HepG2 (cell line): ENCODE results near the gene PFAS. TPM values are rescaled to one million over a fixed set of nuclear protein-coding genes. Genes with fewer than 3 reads are reported as not detected.

Experiments
- AGO1 ChIP-seq: fragments of 200-400 bp; formaldehyde crosslinking; IDR thresholded peaks from 2 replicates; pipeline ENCODE4 v1.6.1; 2017; ENCODE audit warnings: mild to moderate bottlenecking, low read depth, low read length, moderate library complexity; ENCODE audit not compliant: poor library complexity, severe bottlenecking
- ATAD3A ChIP-seq: sonication (generic); formaldehyde crosslinking; IDR thresholded peaks from 2 replicates; pipeline ENCODE4 v1.4.0; 2020; ENCODE audit warnings: missing genetic modification reagents
- CREM ChIP-seq, 2 experiments: sonication (generic) in 1 of 2; formaldehyde crosslinking in 1 of 2; IDR thresholded peaks; 2 replicates each; pipeline versions ENCODE4 v1.4.0 to v1.6.1; 2016 to 2020; ENCODE audit warnings: antibody characterized with exemption in 1 of 2, mild to moderate bottlenecking in 1 of 2, missing genetic modification reagents in 1 of 2
- GABPB1 ChIP-seq: IDR thresholded peaks from 2 replicates; pipeline ENCODE4 v1.6.1; 2016; ENCODE audit warnings: mild to moderate bottlenecking, missing genetic modification reagents, moderate library complexity, missing compliant biosample characterization
- HOXA5 ChIP-seq: sonication (generic); formaldehyde crosslinking; IDR thresholded peaks from 2 replicates; pipeline ENCODE4 v1.4.0; 2020; ENCODE audit warnings: missing genetic modification reagents
- MAFK ChIP-seq, 2 experiments: IDR thresholded peaks in 1 of 2; conservative IDR thresholded peaks in 1 of 2; 2 replicates each; pipeline ENCODE4 v1.6.1; 2011; ENCODE audit warnings: improper control_type of control experiment in 2 of 2, low read length in 2 of 2
- TBX3 ChIP-seq: fragments of 450-650 bp; IDR thresholded peaks from 2 replicates; pipeline ENCODE4 v1.6.1; 2017; ENCODE audit warnings: antibody characterized with exemption, mild to moderate bottlenecking, inconsistent platforms, borderline replicate concordance
- TCF12 ChIP-seq, 2 experiments: fragments of 450-650 bp in 1 of 2; sonication (generic) in 1 of 2; formaldehyde crosslinking in 1 of 2; IDR thresholded peaks; 2 replicates each; pipeline versions ENCODE4 v1.6.1 to v1.8.0; 2017 to 2022; ENCODE audit warnings: antibody characterized with exemption in 1 of 2, mild to moderate bottlenecking in 1 of 2, missing genetic modification reagents in 1 of 2, moderate library complexity in 1 of 2
- ZBTB14 ChIP-seq: sonication (generic); formaldehyde crosslinking; IDR thresholded peaks from 2 replicates; pipeline ENCODE4 v1.4.0; 2020; ENCODE audit warnings: missing genetic modification reagents
- ZBTB33 ChIP-seq: sonication (generic); formaldehyde crosslinking; IDR thresholded peaks from 2 replicates; pipeline ENCODE4 v1.4.0; 2020; ENCODE audit warnings: missing genetic modification reagents
- ZBTB8A ChIP-seq: sonication (generic); formaldehyde crosslinking; IDR thresholded peaks from 2 replicates; pipeline ENCODE4 v1.4.0; 2020; ENCODE audit warnings: mild to moderate bottlenecking, low read depth, missing genetic modification reagents, borderline replicate concordance
- ZFP82 ChIP-seq: sonication (generic); formaldehyde crosslinking; IDR thresholded peaks from 2 replicates; pipeline ENCODE4 v1.5.1; 2020; ENCODE audit warnings: mild to moderate bottlenecking, missing genetic modification reagents, borderline replicate concordance
- ZIK1 ChIP-seq: sonication (generic); formaldehyde crosslinking; IDR thresholded peaks from 2 replicates; pipeline ENCODE4 v1.5.0; 2020; ENCODE audit warnings: mild to moderate bottlenecking, low read depth, missing genetic modification reagents, borderline replicate concordance
- ZMAT3 ChIP-seq: sonication (generic); formaldehyde crosslinking; conservative IDR thresholded peaks from 2 replicates; pipeline ENCODE4 v1.7.0; 2021; ENCODE audit warnings: missing genetic modification reagents
- ZNF484 ChIP-seq: sonication (generic); formaldehyde crosslinking; IDR thresholded peaks from 2 replicates; pipeline ENCODE4 v1.5.1; 2020; ENCODE audit warnings: mild to moderate bottlenecking, low read depth, missing genetic modification reagents, borderline replicate concordance
- ZNF556 ChIP-seq: sonication (generic); formaldehyde crosslinking; IDR thresholded peaks from 2 replicates; pipeline ENCODE4 v1.4.0; 2020; ENCODE audit warnings: mild to moderate bottlenecking, missing genetic modification reagents, borderline replicate concordance
- ZNF629 ChIP-seq: sonication (generic); formaldehyde crosslinking; conservative IDR thresholded peaks from 2 replicates; pipeline ENCODE4 v1.5.0; 2020; ENCODE audit warnings: missing genetic modification reagents
- ZNF720 ChIP-seq: sonication (generic); formaldehyde crosslinking; IDR thresholded peaks from 2 replicates; pipeline ENCODE4 v1.4.0; 2020; ENCODE audit warnings: missing genetic modification reagents
- ZSCAN22 ChIP-seq: sonication (generic); formaldehyde crosslinking; IDR thresholded peaks from 2 replicates; pipeline ENCODE4 v1.4.0; 2020; ENCODE audit warnings: mild to moderate bottlenecking, missing genetic modification reagents
- polyA plus RNA-seq, 8 experiments: library from polyadenylated mRNA; depleted of rRNA in 3 of 8; stranded (reverse) in 7 of 8; unstranded in 1 of 8; fragments of >200 nt; fragmentation: Illumina TruSeq in 4 of 8; extraction: Trizol in 4 of 8; gene quantifications; 2 replicates each; pipeline versions ENCODE4 v1.2.1 to v1.2.3, GENCODE V29; 2011 to 2016; ENCODE audit warnings: low read depth in 4 of 8, missing spikeins in 1 of 8, mixed read lengths in 1 of 8; ENCODE audit not compliant: insufficient read depth in 1 of 8
- total RNA-seq, 5 experiments: library from RNA; depleted of rRNA; stranded (reverse); fragments of >200 nt; fragmentation: Illumina TruSeq; extraction: Trizol; gene quantifications; 2 replicates each; pipeline ENCODE4 v1.2.3, GENCODE V29; 2016; ENCODE audit warnings: low read depth in 1 of 5
- TF ChIP-seq, protein P1 (sequence below): sonication (generic); formaldehyde crosslinking; IDR thresholded peaks from 2 replicates; pipeline ENCODE4 v1.4.0; 2020; ENCODE audit warnings: missing genetic modification reagents, borderline replicate concordance
- TF ChIP-seq, protein P2 (sequence below): sonication (generic); formaldehyde crosslinking; IDR thresholded peaks from 2 replicates; pipeline ENCODE4 v1.5.0; 2020; ENCODE audit warnings: missing genetic modification reagents, mild to moderate bottlenecking, borderline replicate concordance

Gene PFAS
- total and polyA plus RNA-seq, 2 of the 13 experiments (the other 11 are each of a cell fraction or from before 2014, with no cell fraction given), result 49.4 to 58.2 TPM

DNA sequence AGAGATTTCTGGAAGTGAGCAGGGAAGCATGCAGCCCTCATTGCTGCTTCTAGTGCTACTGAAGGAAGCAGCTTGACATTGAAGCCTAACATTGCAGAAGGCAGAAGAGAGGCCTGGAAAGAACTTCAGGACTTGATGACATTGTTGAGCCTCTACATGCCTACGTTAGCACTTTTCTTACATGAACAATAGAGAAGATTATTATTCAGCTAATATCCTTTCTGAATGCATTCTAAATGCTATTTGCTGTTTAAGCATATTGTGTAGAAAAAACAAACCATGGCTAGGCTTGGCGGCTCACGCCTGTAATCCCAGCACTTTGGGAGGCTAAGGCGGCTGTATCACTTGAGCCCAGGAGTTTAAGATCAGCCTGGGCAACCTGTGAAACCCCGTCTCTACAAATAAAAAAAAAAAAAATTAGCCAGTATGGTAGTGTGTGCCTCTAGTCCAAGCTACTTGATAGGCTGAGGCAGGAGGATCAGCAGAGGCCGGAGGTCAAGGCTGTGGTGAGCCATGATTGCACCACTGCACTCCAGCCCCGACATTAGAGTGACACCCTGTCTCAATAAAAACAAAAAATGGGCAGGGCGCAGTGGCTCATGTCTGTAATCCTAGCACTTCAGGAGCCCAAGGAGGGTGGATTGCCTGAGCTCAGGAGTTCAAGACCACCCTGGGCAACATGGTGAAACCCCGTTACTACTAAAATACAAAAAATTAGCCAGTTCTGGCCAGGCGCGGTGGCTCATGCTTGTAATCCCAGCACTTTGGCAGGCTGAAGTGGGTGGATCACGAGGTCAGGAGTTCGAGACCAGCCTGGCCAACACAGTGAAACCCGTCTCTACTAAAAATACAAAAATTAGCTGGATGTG, 36.5 kb upstream of the PFAS start (continued):
- TF ChIP-seq ZIK1 (CRISPR knock-in tag) (no peak), ZFP82 (CRISPR knock-in tag) (no peak), TCF12 (IDR thresholded peaks at IDR 0.05) (no peak), TCF12 (CRISPR knock-in tag; IDR thresholded peaks at IDR 0.05) (no peak; the same call in 1 of the 2 replicates), ZNF484 (CRISPR knock-in tag) (no peak), HOXA5 (CRISPR knock-in tag) (0 out of 2 replicates have a peak, but pooled peaks have one; percentile 44), GABPB1 (CRISPR knock-in tag) (peak; percentile 31; the same call in 1 of the 2 replicates), TBX3 (peak; percentile 22; the same call in 1 of the 2 replicates), ZNF720 (CRISPR knock-in tag) (no peak), ZSCAN22 (CRISPR knock-in tag) (no peak), ZBTB8A (CRISPR knock-in tag) (no peak), ZNF629 (CRISPR knock-in tag) (peak; percentile 40; the same call in 1 of the 2 replicates), AGO1 (no peak), ATAD3A (CRISPR knock-in tag) (no peak), ZBTB33 (0 out of 2 replicates have a peak, but pooled peaks have one; percentile 7), MAFK (conservative IDR thresholded peaks at IDR 0.05 in 1 of 2, IDR thresholded peaks at IDR 0.05 in 1 of 2; ENCODE audit: low read length in 2 of 2) (peak; percentile 80 to 88), ZNF556 (no peak), ZMAT3 (CRISPR knock-in tag) (no peak), CREM (IDR thresholded peaks at IDR 0.05) (peak; percentile 38), CREM (CRISPR knock-in tag; IDR thresholded peaks at IDR 0.05) (no peak), ZBTB14 (CRISPR knock-in tag) (no peak)
- TF ChIP-seq, protein P1, sequence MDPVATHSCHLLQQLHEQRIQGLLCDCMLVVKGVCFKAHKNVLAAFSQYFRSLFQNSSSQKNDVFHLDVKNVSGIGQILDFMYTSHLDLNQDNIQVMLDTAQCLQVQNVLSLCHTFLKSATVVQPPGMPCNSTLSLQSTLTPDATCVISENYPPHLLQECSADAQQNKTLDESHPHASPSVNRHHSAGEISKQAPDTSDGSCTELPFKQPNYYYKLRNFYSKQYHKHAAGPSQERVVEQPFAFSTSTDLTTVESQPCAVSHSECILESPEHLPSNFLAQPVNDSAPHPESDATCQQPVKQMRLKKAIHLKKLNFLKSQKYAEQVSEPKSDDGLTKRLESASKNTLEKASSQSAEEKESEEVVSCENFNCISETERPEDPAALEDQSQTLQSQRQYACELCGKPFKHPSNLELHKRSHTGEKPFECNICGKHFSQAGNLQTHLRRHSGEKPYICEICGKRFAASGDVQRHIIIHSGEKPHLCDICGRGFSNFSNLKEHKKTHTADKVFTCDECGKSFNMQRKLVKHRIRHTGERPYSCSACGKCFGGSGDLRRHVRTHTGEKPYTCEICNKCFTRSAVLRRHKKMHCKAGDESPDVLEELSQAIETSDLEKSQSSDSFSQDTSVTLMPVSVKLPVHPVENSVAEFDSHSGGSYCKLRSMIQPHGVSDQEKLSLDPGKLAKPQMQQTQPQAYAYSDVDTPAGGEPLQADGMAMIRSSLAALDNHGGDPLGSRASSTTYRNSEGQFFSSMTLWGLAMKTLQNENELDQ (CRISPR knock-in tag), result no peak
- TF ChIP-seq, protein P2, sequence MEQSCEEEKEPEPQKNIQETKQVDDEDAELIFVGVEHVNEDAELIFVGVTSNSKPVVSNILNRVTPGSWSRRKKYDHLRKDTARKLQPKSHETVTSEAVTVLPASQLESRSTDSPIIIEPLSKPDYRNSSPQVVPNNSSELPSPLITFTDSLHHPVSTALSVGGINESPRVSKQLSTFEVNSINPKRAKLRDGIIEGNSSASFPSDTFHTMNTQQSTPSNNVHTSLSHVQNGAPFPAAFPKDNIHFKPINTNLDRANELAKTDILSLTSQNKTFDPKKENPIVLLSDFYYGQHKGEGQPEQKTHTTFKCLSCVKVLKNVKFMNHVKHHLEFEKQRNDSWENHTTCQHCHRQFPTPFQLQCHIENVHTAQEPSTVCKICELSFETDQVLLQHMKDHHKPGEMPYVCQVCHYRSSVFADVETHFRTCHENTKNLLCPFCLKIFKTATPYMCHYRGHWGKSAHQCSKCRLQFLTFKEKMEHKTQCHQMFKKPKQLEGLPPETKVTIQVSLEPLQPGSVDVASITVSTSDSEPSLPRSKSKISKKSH (CRISPR knock-in tag), result no peak
